ENCODE measurements around the gene STAT5B. TPM values are rescaled to one million over a fixed set of nuclear protein-coding genes. Genes with fewer than 3 reads are reported as not detected.

Gene STAT5B
- polyA plus RNA-seq, 3 donors: 28.5 to 103 (median 47.9) TPM

DNA sequence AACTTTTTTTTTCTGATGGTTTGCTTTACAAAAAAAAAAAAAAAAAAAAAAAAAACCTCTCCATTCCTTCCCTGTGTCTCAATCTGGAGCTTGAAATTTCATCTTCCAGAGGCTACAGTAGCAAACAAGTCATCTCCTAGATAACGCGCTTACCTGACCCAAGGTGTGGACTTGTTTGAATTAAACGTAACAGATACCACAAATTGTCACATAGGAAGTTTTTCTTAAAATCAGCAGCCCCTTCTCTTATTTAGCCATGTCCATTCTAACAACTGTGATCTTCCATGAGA lies 2.0 kb downstream of the STAT5B start:
- peaks cover 0 to 3% (median 0%) of the 10 kb centered on the region in 3 donors for H3K27me3 Mint-ChIP-seq (ENCODE audit: low read depth in 3 of 3)
- H3K4me1 ChIP-seq (ENCODE audit: control insufficient read depth in 1 of 2, insufficient read depth in 2 of 2, low read length in 2 of 2): peaks cover 48 to 55% of the 10 kb centered on the region in 2 donors
- H3K79me2 ChIP-seq (ENCODE audit: insufficient read depth, low read length): peaks cover 68% of the 10 kb centered on the region
- H3K4me3 Mint-ChIP-seq: peak overlapping the region; percentile 99 to 100
- H3K9me3 ChIP-seq (replicated peaks in 1 of 2; ENCODE audit: control insufficient read depth in 1 of 2, insufficient read depth in 1 of 2, low read length in 2 of 2): no peaks in the 10 kb centered on the region
- no peak for DNase-seq
- peaks cover 11% of the 10 kb centered on the region for H4K20me1 ChIP-seq (ENCODE audit: insufficient read depth, low read length)
- H3K36me3 ChIP-seq (replicated peaks in 1 of 2; ENCODE audit: control insufficient read depth in 1 of 2, insufficient read depth in 2 of 2, low read length in 2 of 2): no peaks in the 10 kb centered on the region
- intact Hi-C loops (cut with micrococcal nuclease): no loop called here
- H3K9ac ChIP-seq (ENCODE audit: insufficient read depth, low read length, poor library complexity, severe bottlenecking): no peak overlapping the region
- H3K4me1 Mint-ChIP-seq: peaks cover 57% of the 10 kb centered on the region
- H3K4me2 ChIP-seq (replicated peaks; ENCODE audit: extremely low read depth, low read length, poor library complexity, severe bottlenecking): peak overlapping the region; percentile 87
- H3K27ac ChIP-seq (ENCODE audit: low read depth in 1 of 2, low read length in 2 of 2): peak overlapping the region in 1 of 2 donors; percentile 91
- peaks cover 4 to 10% of the 10 kb centered on the region in 2 donors for H3K36me3 Mint-ChIP-seq
- H3K27ac Mint-ChIP-seq: peak overlapping the region; percentile 63 to 88 (median 79)
- H2AFZ ChIP-seq (ENCODE audit: insufficient read depth, low read depth, low read length, poor library complexity, severe bottlenecking): no peak overlapping the region
- WGBS (ENCODE audit: insufficient coverage): 80% methylated on average over 2 of the region's 3 CpGs
- H3K9me3 Mint-ChIP-seq: no peaks in the 10 kb centered on the region
- H3K4me3 ChIP-seq (replicated peaks in 1 of 3; ENCODE audit: low read depth in 2 of 3, low read length in 3 of 3): peak overlapping the region in 1 of 3 experiments; percentile 94
- no peaks in the 10 kb centered on the region for H3K27me3 ChIP-seq (ENCODE audit: control insufficient read depth in 2 of 2, insufficient read depth in 2 of 2, low read length in 2 of 2)
- TF ChIP-seq, protein P1, sequence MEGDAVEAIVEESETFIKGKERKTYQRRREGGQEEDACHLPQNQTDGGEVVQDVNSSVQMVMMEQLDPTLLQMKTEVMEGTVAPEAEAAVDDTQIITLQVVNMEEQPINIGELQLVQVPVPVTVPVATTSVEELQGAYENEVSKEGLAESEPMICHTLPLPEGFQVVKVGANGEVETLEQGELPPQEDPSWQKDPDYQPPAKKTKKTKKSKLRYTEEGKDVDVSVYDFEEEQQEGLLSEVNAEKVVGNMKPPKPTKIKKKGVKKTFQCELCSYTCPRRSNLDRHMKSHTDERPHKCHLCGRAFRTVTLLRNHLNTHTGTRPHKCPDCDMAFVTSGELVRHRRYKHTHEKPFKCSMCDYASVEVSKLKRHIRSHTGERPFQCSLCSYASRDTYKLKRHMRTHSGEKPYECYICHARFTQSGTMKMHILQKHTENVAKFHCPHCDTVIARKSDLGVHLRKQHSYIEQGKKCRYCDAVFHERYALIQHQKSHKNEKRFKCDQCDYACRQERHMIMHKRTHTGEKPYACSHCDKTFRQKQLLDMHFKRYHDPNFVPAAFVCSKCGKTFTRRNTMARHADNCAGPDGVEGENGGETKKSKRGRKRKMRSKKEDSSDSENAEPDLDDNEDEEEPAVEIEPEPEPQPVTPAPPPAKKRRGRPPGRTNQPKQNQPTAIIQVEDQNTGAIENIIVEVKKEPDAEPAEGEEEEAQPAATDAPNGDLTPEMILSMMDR (IDR thresholded peaks at IDR 0.05): no peak

GRCh38 chr17:42273474-42274252 lies 2.5 kb downstream of the STAT5B start:
- H3K4me1 ChIP-seq (ENCODE audit: control insufficient read depth in 1 of 2, insufficient read depth in 2 of 2, low read length in 2 of 2): peaks cover 48 to 55% of the 10 kb centered on the region in 2 donors
- peaks cover 73% of the 10 kb centered on the region for H3K79me2 ChIP-seq (ENCODE audit: insufficient read depth, low read length)
- H3K9me3 ChIP-seq (replicated peaks in 1 of 2; ENCODE audit: control insufficient read depth in 1 of 2, insufficient read depth in 1 of 2, low read length in 2 of 2): no peaks in the 10 kb centered on the region
- no peaks in the 10 kb centered on the region for H3K27me3 ChIP-seq (ENCODE audit: control insufficient read depth in 2 of 2, insufficient read depth in 2 of 2, low read length in 2 of 2)
- H3K4me3 ChIP-seq (replicated peaks in 1 of 3; ENCODE audit: low read depth in 2 of 3, low read length in 3 of 3): peak overlapping the region in 1 of 3 experiments; percentile 94
- Mint-ChIP-seq H3K27me3 (ENCODE audit: low read depth in 3 of 3) (peaks cover 0 to 3% (median 0%) of the 10 kb centered on the region in 3 donors), H3K4me3 (peak overlapping the region in 1 of 2 donors; percentile 100), H3K27ac (peak overlapping the region; percentile 71 to 91 (median 84)), H3K36me3 (peaks cover 4 to 11% of the 10 kb centered on the region in 2 donors), H3K9me3 (no peaks in the 10 kb centered on the region), H3K4me1 (peaks cover 57% of the 10 kb centered on the region)
- peak overlapping the region; percentile 87 for H3K4me2 ChIP-seq (replicated peaks; ENCODE audit: extremely low read depth, low read length, poor library complexity, severe bottlenecking)
- H3K9ac ChIP-seq (ENCODE audit: insufficient read depth, low read length, poor library complexity, severe bottlenecking): no peak overlapping the region
- H2AFZ ChIP-seq (ENCODE audit: insufficient read depth, low read depth, low read length, poor library complexity, severe bottlenecking): no peak overlapping the region
- no peaks in the 10 kb centered on the region for H3K36me3 ChIP-seq (replicated peaks in 1 of 2; ENCODE audit: control insufficient read depth in 1 of 2, insufficient read depth in 2 of 2, low read length in 2 of 2)
- peaks cover 11% of the 10 kb centered on the region for H4K20me1 ChIP-seq (ENCODE audit: insufficient read depth, low read length)
- peak overlapping the region in 1 of 2 donors; percentile 91 for H3K27ac ChIP-seq (ENCODE audit: low read depth in 1 of 2, low read length in 2 of 2)
- peak in 2 of 3 donors; percentile 27 to 59 for DNase-seq
- intact Hi-C loops (cut with micrococcal nuclease): loop anchor here in 1 of 2 donors (2.0 kb wide), 1 partner anchor 15 kb away; the partner anchor contains the start of gene STAT5A
- 90% methylated on average over 2 of the region's 7 CpGs for WGBS (ENCODE audit: insufficient coverage)
- TF ChIP-seq, protein P1 (IDR thresholded peaks at IDR 0.05): no peak
